GM23338 (cell line): ENCODE measurements around the gene ABCD3. TPM values are rescaled to one million over a fixed set of nuclear protein-coding genes. Genes with fewer than 3 reads are reported as not detected.

Experiments
- ATAC-seq: fragments of 200-7000 bp; cut with Tn5 transposase; 3 replicates; pipeline ENCODE4 v1.9.1; 2020
- DNase-seq: peaks from one replicate; pipeline ENCODE4 v3.0.0-alpha.2; 2015; ENCODE audit warnings: low spot score
- H2AFZ ChIP-seq: fragments of 200-600 bp; sonication (generic); 2 replicates; pipeline ENCODE4 v1.8.0; 2016; ENCODE audit warnings: antibody characterized with exemption, mild to moderate bottlenecking, moderate library complexity
- H3F3A ChIP-seq: fragments of 200-600 bp; sonication (generic); replicated peaks from 2 replicates; pipeline ENCODE4 v1.8.0; 2017; ENCODE audit warnings: antibody characterized with exemption, mixed run types, low read depth
- H3K27ac ChIP-seq: fragments of 200-600 bp; sonication (generic); 2 replicates; pipeline ENCODE4 v1.6.1; 2016; ENCODE audit warnings: low read depth
- H3K27me3 ChIP-seq: fragments of 200-600 bp; sonication (generic); 2 replicates; pipeline ENCODE4 v1.8.0; 2016; ENCODE audit warnings: mild to moderate bottlenecking, mixed run types, moderate library complexity; ENCODE audit not compliant: insufficient read depth
- H3K36me3 ChIP-seq: fragments of 200-600 bp; sonication (generic); 2 replicates; pipeline ENCODE4 v1.8.0; 2016; ENCODE audit warnings: mild to moderate bottlenecking; ENCODE audit not compliant: insufficient read depth
- H3K4me1 ChIP-seq: fragments of 200-600 bp; sonication (generic); 2 replicates; pipeline ENCODE4 v1.8.0; 2016; ENCODE audit warnings: mild to moderate bottlenecking, moderate library complexity; ENCODE audit not compliant: insufficient read depth
- H3K4me2 ChIP-seq: fragments of 200-600 bp; sonication (generic); 2 replicates; pipeline ENCODE4 v1.7.1; 2017; ENCODE audit warnings: mixed run types
- H3K4me3 ChIP-seq: fragments of 200-600 bp; sonication (generic); 2 replicates; pipeline ENCODE4 v1.6.1; 2016; ENCODE audit warnings: mixed run types
- H3K79me2 ChIP-seq: fragments of 200-600 bp; sonication (generic); replicated peaks from 2 replicates; pipeline ENCODE4 v1.8.0; 2017; ENCODE audit warnings: mild to moderate bottlenecking; ENCODE audit not compliant: insufficient read depth
- H3K9me2 ChIP-seq: fragments of 200-600 bp; sonication (generic); 2 replicates; pipeline ENCODE4 v1.8.0; 2017; ENCODE audit not compliant: insufficient read depth
- H4K20me1 ChIP-seq: fragments of 200-600 bp; sonication (generic); replicated peaks from 2 replicates; pipeline ENCODE4 v1.8.0; 2017; ENCODE audit warnings: mild to moderate bottlenecking; ENCODE audit not compliant: insufficient read depth
- H3K27ac Mint-ChIP-seq: 2 replicates; pipeline ENCODE4 v1.8.0; 2020; ENCODE audit warnings: inconsistent platforms, mild to moderate bottlenecking, moderate library complexity, mixed read lengths
- H3K27me3 Mint-ChIP-seq: 3 replicates; pipeline ENCODE4 v1.8.0; 2022; ENCODE audit warnings: low read depth, mild to moderate bottlenecking, moderate library complexity, mixed read lengths, inconsistent platforms; ENCODE audit not compliant: insufficient read depth, poor library complexity
- H3K36me3 Mint-ChIP-seq: 3 replicates; pipeline ENCODE4 v1.8.0; 2021; ENCODE audit warnings: low read depth, mild to moderate bottlenecking, inconsistent platforms, moderate library complexity, mixed read lengths
- H3K4me1 Mint-ChIP-seq: 3 replicates; pipeline ENCODE4 v1.8.0; 2020; ENCODE audit warnings: mild to moderate bottlenecking, inconsistent platforms, mixed read lengths
- H3K4me3 Mint-ChIP-seq: 3 replicates; pipeline ENCODE4 v1.8.0; 2021; ENCODE audit warnings: moderate library complexity, mild to moderate bottlenecking, inconsistent platforms, mixed read lengths
- H3K9me3 Mint-ChIP-seq: 3 replicates; pipeline ENCODE4 v1.8.0; 2020; ENCODE audit warnings: moderate library complexity, mild to moderate bottlenecking, inconsistent platforms, mixed read lengths
- CREB1 ChIP-seq: fragments of 250-450 bp; sonication (Bioruptor Pico); IDR thresholded peaks from 2 replicates; pipeline ENCODE4 v1.5.0; 2020; ENCODE audit warnings: low read depth, mild to moderate bottlenecking, moderate library complexity
- ETS1 ChIP-seq: IDR thresholded peaks from 2 replicates; pipeline ENCODE4 v1.6.1; 2016; ENCODE audit warnings: antibody characterized with exemption
- EZH2 ChIP-seq: fragments of 200-600 bp; sonication (generic); IDR thresholded peaks from one replicate; pipeline ENCODE4 v1.8.0; 2017; ENCODE audit warnings: antibody characterized with exemption, mild to moderate bottlenecking, low read depth; ENCODE audit not compliant: unreplicated experiment
- EZH2phosphoT487 ChIP-seq: fragments of 200-600 bp; sonication (generic); IDR thresholded peaks from one replicate; pipeline ENCODE4 v1.8.1; 2018; ENCODE audit warnings: antibody characterized with exemption; ENCODE audit not compliant: unreplicated experiment
- JUNB ChIP-seq: IDR thresholded peaks from one replicate; pipeline ENCODE4 v1.6.1; 2016; ENCODE audit warnings: antibody characterized with exemption; ENCODE audit not compliant: unreplicated experiment
- NANOG ChIP-seq: IDR thresholded peaks from 2 replicates; pipeline ENCODE4 v1.6.1; 2016; ENCODE audit warnings: antibody characterized with exemption, borderline replicate concordance
- POLR2AphosphoS5 ChIP-seq: IDR thresholded peaks from 2 replicates; pipeline ENCODE4 v1.6.1; 2016; ENCODE audit warnings: antibody characterized with exemption, low read depth
- STAT1 ChIP-seq: IDR thresholded peaks from one replicate; pipeline ENCODE4 v1.6.1; 2016; ENCODE audit warnings: antibody characterized with exemption; ENCODE audit not compliant: unreplicated experiment
- ZNF331 ChIP-seq: fragments of 250-450 bp; sonication (Bioruptor Pico); IDR thresholded peaks from 2 replicates; pipeline ENCODE4 v1.5.0; 2020; ENCODE audit warnings: low read depth, mild to moderate bottlenecking, moderate library complexity
- polyA plus RNA-seq: library from polyadenylated mRNA; unstranded; fragments of >200 nt; fragmentation: Nextera tagmentation; extraction: Ambion mirVana; gene quantifications from 2 replicates; pipeline ENCODE4 v1.2.1, GENCODE V29; 2016
- total RNA-seq: library from RNA; depleted of rRNA; stranded (reverse); fragments of >200 nt; shearing (Covaris generic); gene quantifications from 2 replicates; pipeline ENCODE4 v1.2.3, GENCODE V29; 2014
- TF ChIP-seq, protein P1 (sequence below): IDR thresholded peaks from one replicate; pipeline ENCODE4 v1.6.1; 2018; ENCODE audit warnings: antibody characterized with exemption; ENCODE audit not compliant: unreplicated experiment
- TF ChIP-seq, protein P2 (sequence below), 2 experiments: fragments of 200-600 bp in 1 of 2; sonication (generic) in 1 of 2; conservative IDR thresholded peaks; 2 replicates each; pipeline versions ENCODE4 v1.5.1 to v1.6.1; 2016 to 2017; ENCODE audit warnings: antibody characterized with exemption in 2 of 2, low read depth in 2 of 2, mild to moderate bottlenecking in 2 of 2, moderate library complexity in 1 of 2

The ABCD3 gene
- total and polyA plus RNA-seq, 2 experiments from 2014 or later = 12.3 to 24.0 TPM

DNA sequence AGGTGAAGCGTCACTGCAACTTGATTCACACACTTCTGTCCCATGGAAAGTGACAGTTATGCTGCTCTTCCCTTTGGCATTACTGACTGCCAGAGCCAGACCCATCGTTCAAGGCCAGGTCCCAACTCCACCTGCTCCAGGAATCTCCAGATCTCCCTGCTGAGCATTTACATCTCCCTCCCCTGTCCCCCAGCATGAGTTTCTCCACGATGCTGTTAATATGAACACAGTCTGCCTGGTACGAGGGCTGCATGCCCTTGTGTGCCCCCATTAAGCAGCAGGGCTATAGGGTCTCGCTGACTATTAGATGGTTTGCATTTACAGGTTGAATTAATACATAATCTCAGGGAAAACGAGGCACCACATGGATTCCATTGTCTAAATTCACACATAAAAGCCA lies 119.1 kb downstream of the ABCD3 start:
- peaks cover 3% of the 10 kb centered on the region; the same call in 1 of the 2 replicates for H3F3A ChIP-seq
- Mint-ChIP-seq H3K36me3 (peaks cover 30% of the 10 kb centered on the region), H3K4me1 (peaks cover 23% of the 10 kb centered on the region), H3K9me3 (no peaks in the 10 kb centered on the region), H3K4me3 (no peak overlapping the region), H3K27me3 (peaks cover 17% of the 10 kb centered on the region), H3K27ac (no peak overlapping the region)
- H2AFZ ChIP-seq = no peak overlapping the region
- ATAC-seq (no peak), DNase-seq (no peak)
- TF ChIP-seq STAT1 (no peak), EZH2phosphoT487 (no peak), NANOG (no peak), ETS1 (no peak), EZH2 (no peak), ZNF331 (CRISPR knock-in tag) (no peak)
- H4K20me1 ChIP-seq = no peaks in the 10 kb centered on the region; the same call in 1 of the 2 replicates
- H3K27ac ChIP-seq = no peak overlapping the region
- no peaks in the 10 kb centered on the region for H3K9me2 ChIP-seq
- peaks cover 14% of the 10 kb centered on the region; the same call in 1 of the 2 replicates for H3K36me3 ChIP-seq
- H3K79me2 ChIP-seq = peaks cover 39% of the 10 kb centered on the region
- peaks cover 14% of the 10 kb centered on the region for H3K27me3 ChIP-seq
- no peak overlapping the region for H3K4me2 ChIP-seq
- no peak overlapping the region for H3K4me3 ChIP-seq
- peaks cover 29% of the 10 kb centered on the region for H3K4me1 ChIP-seq

DNA sequence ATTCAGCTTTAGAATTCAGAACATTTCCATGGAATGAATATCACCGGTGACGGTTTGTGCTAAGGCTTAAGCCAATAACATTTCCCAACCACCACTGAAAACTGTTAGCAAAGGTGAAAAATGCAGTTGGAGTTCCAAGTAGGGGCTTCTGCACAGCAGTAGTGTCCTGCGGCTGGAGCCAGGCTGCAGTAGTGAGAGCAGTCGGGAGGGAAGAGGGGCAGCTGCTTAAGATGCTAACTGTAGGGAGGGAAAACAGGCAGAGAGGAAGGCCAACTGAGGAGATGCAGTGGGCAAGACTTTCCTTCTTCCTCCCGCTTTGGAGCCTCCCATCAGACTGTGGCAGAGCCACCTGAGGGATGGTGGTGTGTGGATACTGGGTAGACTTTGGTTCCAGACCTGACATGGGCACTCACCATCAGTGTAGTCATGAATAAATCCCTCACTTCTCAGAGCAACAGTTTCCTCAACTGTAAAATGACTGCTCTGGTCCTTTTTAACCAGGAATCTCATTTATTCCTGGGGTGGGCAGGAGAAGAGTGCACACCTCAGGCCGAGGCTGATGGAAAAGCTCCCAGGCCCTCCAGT lies 120.1 kb downstream of the ABCD3 start:
- no peak overlapping the region for H3K4me3 ChIP-seq
- peaks cover 39% of the 10 kb centered on the region for H3K79me2 ChIP-seq
- Mint-ChIP-seq H3K27me3 (peaks cover 21% of the 10 kb centered on the region), H3K9me3 (no peaks in the 10 kb centered on the region), H3K4me3 (no peak overlapping the region), H3K36me3 (peaks cover 21% of the 10 kb centered on the region; the same call in 2 of the 3 replicates), H3K4me1 (peaks cover 34% of the 10 kb centered on the region), H3K27ac (no peak overlapping the region)
- DNase-seq (peak; percentile 38), ATAC-seq (peak; percentile 3; the same call in 1 of the 3 replicates)
- H2AFZ ChIP-seq = no peak overlapping the region
- no peak overlapping the region for H3K27ac ChIP-seq
- H3F3A ChIP-seq = peaks cover 8% of the 10 kb centered on the region; the same call in 1 of the 2 replicates
- peak overlapping the region; percentile 8; the same call in 1 of the 2 replicates for H3K4me2 ChIP-seq
- TF ChIP-seq STAT1 (no peak), EZH2phosphoT487 (no peak), POLR2AphosphoS5 (no peak), NANOG (no peak), ZNF331 (CRISPR knock-in tag) (no peak), JUNB (no peak), CREB1 (CRISPR knock-in tag) (no peak)
- TF ChIP-seq, protein P1, sequence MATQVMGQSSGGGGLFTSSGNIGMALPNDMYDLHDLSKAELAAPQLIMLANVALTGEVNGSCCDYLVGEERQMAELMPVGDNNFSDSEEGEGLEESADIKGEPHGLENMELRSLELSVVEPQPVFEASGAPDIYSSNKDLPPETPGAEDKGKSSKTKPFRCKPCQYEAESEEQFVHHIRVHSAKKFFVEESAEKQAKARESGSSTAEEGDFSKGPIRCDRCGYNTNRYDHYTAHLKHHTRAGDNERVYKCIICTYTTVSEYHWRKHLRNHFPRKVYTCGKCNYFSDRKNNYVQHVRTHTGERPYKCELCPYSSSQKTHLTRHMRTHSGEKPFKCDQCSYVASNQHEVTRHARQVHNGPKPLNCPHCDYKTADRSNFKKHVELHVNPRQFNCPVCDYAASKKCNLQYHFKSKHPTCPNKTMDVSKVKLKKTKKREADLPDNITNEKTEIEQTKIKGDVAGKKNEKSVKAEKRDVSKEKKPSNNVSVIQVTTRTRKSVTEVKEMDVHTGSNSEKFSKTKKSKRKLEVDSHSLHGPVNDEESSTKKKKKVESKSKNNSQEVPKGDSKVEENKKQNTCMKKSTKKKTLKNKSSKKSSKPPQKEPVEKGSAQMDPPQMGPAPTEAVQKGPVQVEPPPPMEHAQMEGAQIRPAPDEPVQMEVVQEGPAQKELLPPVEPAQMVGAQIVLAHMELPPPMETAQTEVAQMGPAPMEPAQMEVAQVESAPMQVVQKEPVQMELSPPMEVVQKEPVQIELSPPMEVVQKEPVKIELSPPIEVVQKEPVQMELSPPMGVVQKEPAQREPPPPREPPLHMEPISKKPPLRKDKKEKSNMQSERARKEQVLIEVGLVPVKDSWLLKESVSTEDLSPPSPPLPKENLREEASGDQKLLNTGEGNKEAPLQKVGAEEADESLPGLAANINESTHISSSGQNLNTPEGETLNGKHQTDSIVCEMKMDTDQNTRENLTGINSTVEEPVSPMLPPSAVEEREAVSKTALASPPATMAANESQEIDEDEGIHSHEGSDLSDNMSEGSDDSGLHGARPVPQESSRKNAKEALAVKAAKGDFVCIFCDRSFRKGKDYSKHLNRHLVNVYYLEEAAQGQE = no peak
- TF ChIP-seq, protein P2, sequence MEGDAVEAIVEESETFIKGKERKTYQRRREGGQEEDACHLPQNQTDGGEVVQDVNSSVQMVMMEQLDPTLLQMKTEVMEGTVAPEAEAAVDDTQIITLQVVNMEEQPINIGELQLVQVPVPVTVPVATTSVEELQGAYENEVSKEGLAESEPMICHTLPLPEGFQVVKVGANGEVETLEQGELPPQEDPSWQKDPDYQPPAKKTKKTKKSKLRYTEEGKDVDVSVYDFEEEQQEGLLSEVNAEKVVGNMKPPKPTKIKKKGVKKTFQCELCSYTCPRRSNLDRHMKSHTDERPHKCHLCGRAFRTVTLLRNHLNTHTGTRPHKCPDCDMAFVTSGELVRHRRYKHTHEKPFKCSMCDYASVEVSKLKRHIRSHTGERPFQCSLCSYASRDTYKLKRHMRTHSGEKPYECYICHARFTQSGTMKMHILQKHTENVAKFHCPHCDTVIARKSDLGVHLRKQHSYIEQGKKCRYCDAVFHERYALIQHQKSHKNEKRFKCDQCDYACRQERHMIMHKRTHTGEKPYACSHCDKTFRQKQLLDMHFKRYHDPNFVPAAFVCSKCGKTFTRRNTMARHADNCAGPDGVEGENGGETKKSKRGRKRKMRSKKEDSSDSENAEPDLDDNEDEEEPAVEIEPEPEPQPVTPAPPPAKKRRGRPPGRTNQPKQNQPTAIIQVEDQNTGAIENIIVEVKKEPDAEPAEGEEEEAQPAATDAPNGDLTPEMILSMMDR (conservative IDR thresholded peaks at IDR 0.05; ENCODE audit: low read depth in 2 of 2) = peak in 1 of 2 experiments; percentile 21; a peak in 1 of 4 replicates
- H4K20me1 ChIP-seq = no peaks in the 10 kb centered on the region
- peaks cover 24% of the 10 kb centered on the region for H3K27me3 ChIP-seq
- peaks cover 12% of the 10 kb centered on the region; the same call in 1 of the 2 replicates for H3K36me3 ChIP-seq
- no peaks in the 10 kb centered on the region for H3K9me2 ChIP-seq
- H3K4me1 ChIP-seq = peaks cover 39% of the 10 kb centered on the region
